Liver (tissue), 9 donors: ENCODE data around the gene MISP3. TPM values are rescaled to one million over a fixed set of nuclear protein-coding genes. Genes with fewer than 3 reads are reported as not detected.

ENCODE experiments used
- DNase-seq: peaks from one replicate; pipeline ENCODE4 v3.0.0-alpha.2; 2017; ENCODE audit warnings: low spot score
- H3K27ac ChIP-seq, 2 donors: one replicate each; pipeline ENCODE4 v1.7.0; 2013; ENCODE audit warnings: inconsistent platforms in 2 of 2, low read length in 2 of 2, control low read depth in 1 of 2, low read depth in 1 of 2, mild to moderate bottlenecking in 1 of 2
- H3K27me3 ChIP-seq, 4 donors: one replicate each; pipeline versions ENCODE4 v1.6.1 to v1.7.0; 2013; ENCODE audit warnings: low read length in 3 of 4, inconsistent platforms in 1 of 4, mild to moderate bottlenecking in 1 of 4, moderate library complexity in 1 of 4; ENCODE audit not compliant: control insufficient read depth in 4 of 4, insufficient read depth in 4 of 4
- H3K36me3 ChIP-seq, 4 donors: one replicate each; pipeline versions ENCODE4 v1.6.1 to v1.7.0; 2013; ENCODE audit warnings: low read length in 3 of 4, mild to moderate bottlenecking in 3 of 4, low read depth in 1 of 4, moderate library complexity in 1 of 4; ENCODE audit not compliant: control insufficient read depth in 4 of 4, insufficient read depth in 3 of 4
- H3K4me1 ChIP-seq, 4 donors: one replicate each; pipeline versions ENCODE4 v1.6.1 to v1.7.0; 2013; ENCODE audit warnings: low read length in 3 of 4, mild to moderate bottlenecking in 3 of 4, moderate library complexity in 1 of 4; ENCODE audit not compliant: control insufficient read depth in 4 of 4, insufficient read depth in 4 of 4
- H3K4me3 ChIP-seq, 3 donors: one replicate each; pipeline versions ENCODE4 v1.6.1 to v1.7.0; 2013; ENCODE audit warnings: low read length in 3 of 3, control low read depth in 1 of 3, low read depth in 1 of 3, mild to moderate bottlenecking in 1 of 3
- H3K9ac ChIP-seq, 2 donors: one replicate each; pipeline ENCODE4 v1.7.0; 2013; ENCODE audit warnings: low read length in 2 of 2, mild to moderate bottlenecking in 2 of 2, moderate library complexity in 2 of 2, control low read depth in 1 of 2, low read depth in 1 of 2
- H3K9me3 ChIP-seq, 4 donors: one replicate each; pipeline versions ENCODE4 v1.6.1 to v1.7.0; 2013; ENCODE audit warnings: low read length in 3 of 4; ENCODE audit not compliant: control insufficient read depth in 4 of 4
- EGR1 ChIP-seq, 2 donors: IDR thresholded peaks; 2 replicates each; pipeline ENCODE4 v1.6.1; 2016 to 2018; ENCODE audit warnings: antibody characterized with exemption in 2 of 2, low read depth in 2 of 2
- FOXA1 ChIP-seq: IDR thresholded peaks from 2 replicates; pipeline ENCODE4 v1.6.1; 2016; ENCODE audit warnings: antibody characterized with exemption
- FOXA2 ChIP-seq: IDR thresholded peaks from 2 replicates; pipeline ENCODE4 v1.6.1; 2016; ENCODE audit warnings: antibody characterized with exemption
- GABPA ChIP-seq, 2 donors: IDR thresholded peaks in 1 of 2; conservative IDR thresholded peaks in 1 of 2; 2 replicates each; pipeline ENCODE4 v1.6.1; 2016; ENCODE audit warnings: antibody characterized with exemption in 2 of 2, mild to moderate bottlenecking in 1 of 2, moderate library complexity in 1 of 2
- HNF4A ChIP-seq, 2 donors: conservative IDR thresholded peaks; 2 replicates each; pipeline ENCODE4 v1.6.1; 2016; ENCODE audit warnings: antibody characterized with exemption in 2 of 2, mild to moderate bottlenecking in 2 of 2
- HNF4G ChIP-seq: IDR thresholded peaks from 2 replicates; pipeline ENCODE4 v1.6.1; 2016; ENCODE audit warnings: antibody characterized with exemption
- JUND ChIP-seq, 2 donors: IDR thresholded peaks; 2 replicates each; pipeline ENCODE4 v1.6.1; 2016; ENCODE audit warnings: antibody characterized with exemption in 2 of 2
- NR2F2 ChIP-seq: IDR thresholded peaks from 2 replicates; pipeline ENCODE4 v1.6.1; 2016; ENCODE audit warnings: antibody characterized with exemption
- RAD21 ChIP-seq, 2 donors: IDR thresholded peaks; 2 replicates each; pipeline ENCODE4 v1.6.1; 2016; ENCODE audit warnings: antibody characterized with exemption in 2 of 2, mild to moderate bottlenecking in 2 of 2
- RXRA ChIP-seq, 2 donors: IDR thresholded peaks; 2 replicates each; pipeline ENCODE4 v1.6.1; 2017 to 2018; ENCODE audit warnings: antibody characterized with exemption in 2 of 2, mild to moderate bottlenecking in 1 of 2
- SP1 ChIP-seq: IDR thresholded peaks from 2 replicates; pipeline ENCODE4 v1.6.1; 2018; ENCODE audit warnings: antibody characterized with exemption, mild to moderate bottlenecking
- TAF1 ChIP-seq: conservative IDR thresholded peaks from 2 replicates; pipeline ENCODE4 v1.6.1; 2016; ENCODE audit warnings: antibody characterized with exemption, mild to moderate bottlenecking
- YY1 ChIP-seq: IDR thresholded peaks from 2 replicates; pipeline ENCODE4 v1.6.1; 2016; ENCODE audit warnings: antibody characterized with exemption, mild to moderate bottlenecking
- WGBS: extraction: QIAGEN DNeasy Blood & Tissue Kit; methylation state at CpG from one replicate; pipeline ENCODE4 v1.1.7; 2013; 5-methylcytosine and 5-hydroxymethylcytosine counted together
- polyA plus RNA-seq, 2 donors: library from polyadenylated mRNA; stranded (reverse) in 1 of 2; unstranded in 1 of 2; fragments of 200-250 nt in 1 of 2; fragments of >200 nt in 1 of 2; fragmentation: Nextera tagmentation in 1 of 2; extraction: Ambion mirVana in 1 of 2; gene quantifications; one replicate each; pipeline versions ENCODE4 v1.2.1 to v1.2.3, GENCODE V29; 2013 to 2015
- total RNA-seq, 2 donors: library from RNA; depleted of rRNA; stranded (reverse); fragments of >200 nt; gene quantifications; one replicate each; pipeline ENCODE4 v1.2.3, GENCODE V29; 2014
- TF ChIP-seq, protein P1 (sequence below): IDR thresholded peaks from 2 replicates; pipeline ENCODE4 v1.6.1; 2016; ENCODE audit warnings: antibody characterized with exemption
- TF ChIP-seq, protein P2 (sequence below): IDR thresholded peaks from 2 replicates; pipeline ENCODE4 v1.6.1; 2016; ENCODE audit warnings: antibody characterized with exemption
- TF ChIP-seq, protein P3 (sequence below): IDR thresholded peaks from 2 replicates; pipeline ENCODE4 v1.6.1; 2016; ENCODE audit warnings: antibody characterized with exemption
- TF ChIP-seq, protein P4 (sequence below): IDR thresholded peaks from 2 replicates; pipeline ENCODE4 v1.6.1; 2016; ENCODE audit warnings: antibody characterized with exemption, mild to moderate bottlenecking
- TF ChIP-seq, protein P5 (sequence below): fragments of 150-350 bp; IDR thresholded peaks from 2 replicates; pipeline ENCODE4 v1.5.1; 2017; ENCODE audit warnings: improper control_type of control experiment, low read depth, low read length; ENCODE audit not compliant: missing input control
- donor health status: healthy.
- donor health status: healthy.
- donor health status: healthy.
- donor health status: healthy.
- donor health status: healthy.

Gene MISP3
- total and polyA plus RNA-seq, 4 donors = 0.28 to 3.9 (median 2.8) TPM

DNA sequence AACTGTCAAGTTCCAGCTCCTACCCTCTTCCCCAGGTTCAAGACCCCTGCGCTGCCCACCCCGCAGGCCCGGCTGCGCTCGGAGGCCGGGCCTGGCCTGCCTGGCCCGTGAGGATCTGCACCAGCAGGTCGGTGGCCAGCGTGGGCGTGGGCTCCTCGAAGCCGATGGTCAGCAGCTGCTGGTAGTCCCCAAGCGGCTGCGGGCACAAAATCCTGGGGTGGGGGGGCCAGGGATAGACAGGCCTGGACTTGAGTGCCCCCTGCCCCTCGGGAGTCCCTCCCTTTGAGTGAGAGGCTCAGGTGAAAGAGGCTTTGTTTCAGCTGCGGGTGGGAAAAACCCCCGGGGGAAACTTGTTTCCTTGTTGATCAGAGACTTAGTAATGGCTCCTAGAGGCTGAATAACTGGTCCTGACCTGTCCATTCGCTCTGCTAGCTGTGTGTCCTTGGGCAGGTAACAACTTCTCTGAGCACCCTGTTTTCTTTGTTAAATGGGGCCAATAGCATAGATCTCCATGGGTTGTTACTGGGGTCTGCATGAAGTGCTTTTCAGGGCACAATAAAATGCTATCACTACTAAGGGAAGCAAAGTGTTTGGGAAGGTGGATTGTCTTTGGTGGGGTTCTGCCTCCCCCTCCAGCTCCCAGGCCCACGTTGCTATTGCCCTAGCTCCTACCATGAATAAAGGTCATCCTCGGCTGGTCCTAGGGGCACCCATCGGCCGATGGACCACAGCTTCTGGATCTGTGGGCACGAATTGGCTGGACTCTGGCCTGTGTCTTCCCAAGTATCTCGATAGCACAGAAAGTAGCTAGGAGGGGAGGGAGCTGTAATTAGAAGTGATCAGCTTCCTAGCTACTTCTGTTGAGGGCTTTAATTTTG lies 9.4 kb downstream of the MISP3 start:
- DNase-seq = no peak
- peaks cover 8 to 28% (median 17%) of the 10 kb centered on the region in 4 donors for H3K4me1 ChIP-seq
- WGBS = 9% methylated on average over 24 of the region's 24 CpGs
- H3K27ac ChIP-seq = peak overlapping the region; percentile 87 to 94
- H3K9me3 ChIP-seq = no peaks in the 10 kb centered on the region
- H3K36me3 ChIP-seq = peaks cover 0 to 3% (median 0%) of the 10 kb centered on the region in 4 donors
- TF ChIP-seq RAD21 (IDR thresholded peaks at IDR 0.05) = no peak
- peak in 1 of 2 donors; percentile 18 for TF ChIP-seq EGR1 (IDR thresholded peaks at IDR 0.05; ENCODE audit: low read depth in 2 of 2)
- H3K4me3 ChIP-seq = peak overlapping the region; percentile 84 to 91 (median 91)
- no peaks in the 10 kb centered on the region for H3K27me3 ChIP-seq
- peak overlapping the region; percentile 79 to 91 for H3K9ac ChIP-seq

DNA sequence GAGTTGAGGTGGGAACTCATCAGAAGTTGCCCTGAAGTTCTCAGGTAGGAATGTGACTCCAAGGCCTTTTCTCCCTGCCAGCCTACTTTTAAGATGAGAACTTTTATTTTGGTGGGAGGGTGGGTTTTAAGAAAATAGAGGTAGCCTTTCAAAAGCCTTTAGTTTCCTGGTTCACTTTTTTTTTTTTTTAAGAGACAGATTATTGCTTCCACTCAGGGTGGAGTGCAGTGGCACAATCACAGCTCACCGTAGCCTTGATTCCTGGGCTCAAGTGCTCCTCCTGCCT lies 10.0 kb downstream of the MISP3 start:
- H3K27ac ChIP-seq = no peak overlapping the region
- TF ChIP-seq FOXA1 (no peak), GABPA (IDR thresholded peaks at IDR 0.05 in 1 of 2, conservative IDR thresholded peaks at IDR 0.05 in 1 of 2) (no peak), HNF4G (no peak), HNF4A (conservative IDR thresholded peaks at IDR 0.05) (no peak), EGR1 (IDR thresholded peaks at IDR 0.05; ENCODE audit: low read depth in 2 of 2) (no peak), JUND (IDR thresholded peaks at IDR 0.05) (no peak), NR2F2 (no peak), YY1 (no peak), RXRA (IDR thresholded peaks at IDR 0.05) (no peak), FOXA2 (no peak), TAF1 (no peak), SP1 (no peak)
- TF ChIP-seq, protein P1, sequence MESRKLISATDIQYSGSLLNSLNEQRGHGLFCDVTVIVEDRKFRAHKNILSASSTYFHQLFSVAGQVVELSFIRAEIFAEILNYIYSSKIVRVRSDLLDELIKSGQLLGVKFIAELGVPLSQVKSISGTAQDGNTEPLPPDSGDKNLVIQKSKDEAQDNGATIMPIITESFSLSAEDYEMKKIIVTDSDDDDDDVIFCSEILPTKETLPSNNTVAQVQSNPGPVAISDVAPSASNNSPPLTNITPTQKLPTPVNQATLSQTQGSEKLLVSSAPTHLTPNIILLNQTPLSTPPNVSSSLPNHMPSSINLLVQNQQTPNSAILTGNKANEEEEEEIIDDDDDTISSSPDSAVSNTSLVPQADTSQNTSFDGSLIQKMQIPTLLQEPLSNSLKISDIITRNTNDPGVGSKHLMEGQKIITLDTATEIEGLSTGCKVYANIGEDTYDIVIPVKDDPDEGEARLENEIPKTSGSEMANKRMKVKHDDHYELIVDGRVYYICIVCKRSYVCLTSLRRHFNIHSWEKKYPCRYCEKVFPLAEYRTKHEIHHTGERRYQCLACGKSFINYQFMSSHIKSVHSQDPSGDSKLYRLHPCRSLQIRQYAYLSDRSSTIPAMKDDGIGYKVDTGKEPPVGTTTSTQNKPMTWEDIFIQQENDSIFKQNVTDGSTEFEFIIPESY = no peak
- TF ChIP-seq, protein P2, sequence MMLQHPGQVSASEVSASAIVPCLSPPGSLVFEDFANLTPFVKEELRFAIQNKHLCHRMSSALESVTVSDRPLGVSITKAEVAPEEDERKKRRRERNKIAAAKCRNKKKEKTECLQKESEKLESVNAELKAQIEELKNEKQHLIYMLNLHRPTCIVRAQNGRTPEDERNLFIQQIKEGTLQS = no peak
- TF ChIP-seq, protein P3, sequence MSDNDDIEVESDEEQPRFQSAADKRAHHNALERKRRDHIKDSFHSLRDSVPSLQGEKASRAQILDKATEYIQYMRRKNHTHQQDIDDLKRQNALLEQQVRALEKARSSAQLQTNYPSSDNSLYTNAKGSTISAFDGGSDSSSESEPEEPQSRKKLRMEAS = no peak
- TF ChIP-seq, protein P4, sequence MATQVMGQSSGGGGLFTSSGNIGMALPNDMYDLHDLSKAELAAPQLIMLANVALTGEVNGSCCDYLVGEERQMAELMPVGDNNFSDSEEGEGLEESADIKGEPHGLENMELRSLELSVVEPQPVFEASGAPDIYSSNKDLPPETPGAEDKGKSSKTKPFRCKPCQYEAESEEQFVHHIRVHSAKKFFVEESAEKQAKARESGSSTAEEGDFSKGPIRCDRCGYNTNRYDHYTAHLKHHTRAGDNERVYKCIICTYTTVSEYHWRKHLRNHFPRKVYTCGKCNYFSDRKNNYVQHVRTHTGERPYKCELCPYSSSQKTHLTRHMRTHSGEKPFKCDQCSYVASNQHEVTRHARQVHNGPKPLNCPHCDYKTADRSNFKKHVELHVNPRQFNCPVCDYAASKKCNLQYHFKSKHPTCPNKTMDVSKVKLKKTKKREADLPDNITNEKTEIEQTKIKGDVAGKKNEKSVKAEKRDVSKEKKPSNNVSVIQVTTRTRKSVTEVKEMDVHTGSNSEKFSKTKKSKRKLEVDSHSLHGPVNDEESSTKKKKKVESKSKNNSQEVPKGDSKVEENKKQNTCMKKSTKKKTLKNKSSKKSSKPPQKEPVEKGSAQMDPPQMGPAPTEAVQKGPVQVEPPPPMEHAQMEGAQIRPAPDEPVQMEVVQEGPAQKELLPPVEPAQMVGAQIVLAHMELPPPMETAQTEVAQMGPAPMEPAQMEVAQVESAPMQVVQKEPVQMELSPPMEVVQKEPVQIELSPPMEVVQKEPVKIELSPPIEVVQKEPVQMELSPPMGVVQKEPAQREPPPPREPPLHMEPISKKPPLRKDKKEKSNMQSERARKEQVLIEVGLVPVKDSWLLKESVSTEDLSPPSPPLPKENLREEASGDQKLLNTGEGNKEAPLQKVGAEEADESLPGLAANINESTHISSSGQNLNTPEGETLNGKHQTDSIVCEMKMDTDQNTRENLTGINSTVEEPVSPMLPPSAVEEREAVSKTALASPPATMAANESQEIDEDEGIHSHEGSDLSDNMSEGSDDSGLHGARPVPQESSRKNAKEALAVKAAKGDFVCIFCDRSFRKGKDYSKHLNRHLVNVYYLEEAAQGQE = no peak
- TF ChIP-seq, protein P5, sequence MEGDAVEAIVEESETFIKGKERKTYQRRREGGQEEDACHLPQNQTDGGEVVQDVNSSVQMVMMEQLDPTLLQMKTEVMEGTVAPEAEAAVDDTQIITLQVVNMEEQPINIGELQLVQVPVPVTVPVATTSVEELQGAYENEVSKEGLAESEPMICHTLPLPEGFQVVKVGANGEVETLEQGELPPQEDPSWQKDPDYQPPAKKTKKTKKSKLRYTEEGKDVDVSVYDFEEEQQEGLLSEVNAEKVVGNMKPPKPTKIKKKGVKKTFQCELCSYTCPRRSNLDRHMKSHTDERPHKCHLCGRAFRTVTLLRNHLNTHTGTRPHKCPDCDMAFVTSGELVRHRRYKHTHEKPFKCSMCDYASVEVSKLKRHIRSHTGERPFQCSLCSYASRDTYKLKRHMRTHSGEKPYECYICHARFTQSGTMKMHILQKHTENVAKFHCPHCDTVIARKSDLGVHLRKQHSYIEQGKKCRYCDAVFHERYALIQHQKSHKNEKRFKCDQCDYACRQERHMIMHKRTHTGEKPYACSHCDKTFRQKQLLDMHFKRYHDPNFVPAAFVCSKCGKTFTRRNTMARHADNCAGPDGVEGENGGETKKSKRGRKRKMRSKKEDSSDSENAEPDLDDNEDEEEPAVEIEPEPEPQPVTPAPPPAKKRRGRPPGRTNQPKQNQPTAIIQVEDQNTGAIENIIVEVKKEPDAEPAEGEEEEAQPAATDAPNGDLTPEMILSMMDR = no peak
- H3K4me3 ChIP-seq = peak overlapping the region in 1 of 3 donors; percentile 84
- no peaks in the 10 kb centered on the region for H3K27me3 ChIP-seq
- H3K9me3 ChIP-seq = no peaks in the 10 kb centered on the region
- H3K36me3 ChIP-seq = peaks cover 0 to 3% (median 0%) of the 10 kb centered on the region in 4 donors
- 85% methylated on average over 1 of the region's 1 CpG for WGBS
- DNase-seq = no peak
- H3K9ac ChIP-seq = peak overlapping the region in 1 of 2 donors; percentile 12
- peaks cover 8 to 28% (median 17%) of the 10 kb centered on the region in 4 donors for H3K4me1 ChIP-seq
